SK-N-SH treated with all-trans-retinoic acid at 6 μM for 48 hours (cell line): Measurements from ENCODE around the gene TEKT5.

Source experiments
- ATAC-seq: fragments of 200-7000 bp; cut with Tn5 transposase; 3 replicates; pipeline ENCODE4 v1.9.1; 2020; ENCODE audit warnings: mild to moderate bottlenecking, moderate library complexity
- ARNTL ChIP-seq: fragments of 450-650 bp; formaldehyde crosslinking; IDR thresholded peaks from 2 replicates; pipeline ENCODE4 v1.5.0; 2020; ENCODE audit warnings: low read depth, mild to moderate bottlenecking, moderate library complexity, borderline replicate concordance
- BACH2 ChIP-seq: fragments of 250-450 bp; sonication (Bioruptor Pico); IDR thresholded peaks from 2 replicates; pipeline ENCODE4 v1.9.0; 2021; ENCODE audit warnings: mild to moderate bottlenecking, borderline replicate concordance
- CREB5 ChIP-seq: fragments of 250-450 bp; sonication (Bioruptor Pico); IDR thresholded peaks from 2 replicates; pipeline ENCODE4 v1.5.1; 2020; ENCODE audit warnings: low read depth, mild to moderate bottlenecking, moderate library complexity
- CSDC2 ChIP-seq: fragments of 250-450 bp; sonication (Bioruptor Pico); IDR thresholded peaks from 2 replicates; pipeline ENCODE4 v1.5.0; 2020; ENCODE audit warnings: mild to moderate bottlenecking, moderate library complexity
- CSRNP3 ChIP-seq: fragments of 250-450 bp; sonication (Bioruptor Pico); IDR thresholded peaks from 2 replicates; pipeline ENCODE4 v1.5.1; 2021; ENCODE audit warnings: mild to moderate bottlenecking, moderate library complexity
- ESRRG ChIP-seq: fragments of 250-450 bp; sonication (Bioruptor Pico); IDR thresholded peaks from 2 replicates; pipeline ENCODE4 v1.6.1; 2021; ENCODE audit warnings: mild to moderate bottlenecking
- GLIS3 ChIP-seq: fragments of 250-450 bp; sonication (Bioruptor Pico); IDR thresholded peaks from 2 replicates; pipeline ENCODE4 v1.5.0; 2020; ENCODE audit warnings: mild to moderate bottlenecking, moderate library complexity
- ISL1 ChIP-seq: fragments of 250-450 bp; sonication (Bioruptor Pico); IDR thresholded peaks from 2 replicates; pipeline ENCODE4 v2.1.2; 2022; ENCODE audit warnings: mild to moderate bottlenecking, moderate library complexity
- OSR1 ChIP-seq: fragments of 250-450 bp; sonication (Bioruptor Pico); IDR thresholded peaks from 2 replicates; pipeline ENCODE4 v1.8.0; 2022; ENCODE audit warnings: moderate library complexity, mild to moderate bottlenecking, inconsistent platforms
- PATZ1 ChIP-seq: fragments of 250-450 bp; sonication (Bioruptor Pico); IDR thresholded peaks from 2 replicates; pipeline ENCODE4 v1.8.0; 2020; ENCODE audit warnings: mild to moderate bottlenecking, moderate library complexity, borderline replicate concordance
- POU6F1 ChIP-seq: fragments of 250-450 bp; sonication (Bioruptor Pico); IDR thresholded peaks from 2 replicates; pipeline ENCODE4 v1.8.0; 2021; ENCODE audit warnings: low read depth, mild to moderate bottlenecking, moderate library complexity, borderline replicate concordance
- PPARA ChIP-seq: fragments of 250-450 bp; sonication (Bioruptor Pico); IDR thresholded peaks from 2 replicates; pipeline ENCODE4 v1.5.0; 2020; ENCODE audit warnings: mild to moderate bottlenecking, borderline replicate concordance
- RARB ChIP-seq: fragments of 250-450 bp; sonication (Bioruptor Pico); IDR thresholded peaks from 2 replicates; pipeline ENCODE4 v1.8.0; 2021; ENCODE audit warnings: mild to moderate bottlenecking, moderate library complexity
- SNAI2 ChIP-seq: fragments of 250-450 bp; sonication (Bioruptor Pico); IDR thresholded peaks from 2 replicates; pipeline ENCODE4 v1.5.0; 2020; ENCODE audit warnings: mild to moderate bottlenecking, moderate library complexity
- TCF4 ChIP-seq: fragments of 250-450 bp; sonication (Bioruptor Pico); IDR thresholded peaks from 2 replicates; pipeline ENCODE4 v1.8.0; 2021; ENCODE audit warnings: mild to moderate bottlenecking, moderate library complexity, borderline replicate concordance
- TOX ChIP-seq: fragments of 250-450 bp; sonication (Bioruptor Pico); IDR thresholded peaks from 2 replicates; pipeline ENCODE4 v1.8.0; 2021; ENCODE audit warnings: mild to moderate bottlenecking, moderate library complexity, borderline replicate concordance
- TSHZ2 ChIP-seq: fragments of 250-450 bp; sonication (Bioruptor Pico); IDR thresholded peaks from 2 replicates; pipeline ENCODE4 v1.5.0; 2020; ENCODE audit warnings: mild to moderate bottlenecking, moderate library complexity
- ZC3H10 ChIP-seq: fragments of 250-450 bp; sonication (Bioruptor Pico); IDR thresholded peaks from 2 replicates; pipeline ENCODE4 v1.5.1; 2021; ENCODE audit warnings: mild to moderate bottlenecking, moderate library complexity
- ZFP30 ChIP-seq: fragments of 450-650 bp; formaldehyde crosslinking; IDR thresholded peaks from 2 replicates; pipeline ENCODE4 v1.5.0; 2022; ENCODE audit warnings: mild to moderate bottlenecking, moderate library complexity
- ZNF565 ChIP-seq: fragments of 450-650 bp; formaldehyde crosslinking; conservative IDR thresholded peaks from 2 replicates; pipeline ENCODE4 v1.5.0; 2020; ENCODE audit warnings: low read depth, mild to moderate bottlenecking, moderate library complexity
- ZNF70 ChIP-seq: fragments of 450-650 bp; formaldehyde crosslinking; IDR thresholded peaks from 2 replicates; pipeline ENCODE4 v1.5.0; 2020; ENCODE audit warnings: mild to moderate bottlenecking, moderate library complexity
- ZNF8 ChIP-seq: fragments of 450-650 bp; formaldehyde crosslinking; IDR thresholded peaks from 2 replicates; pipeline ENCODE4 v1.5.0; 2020; ENCODE audit warnings: mild to moderate bottlenecking, moderate library complexity

Gene TEKT5

GRCh38 chr16:10694306-10694705 lies 424 bp downstream of the TEKT5 start:
- no peak for ATAC-seq
- TF ChIP-seq ZC3H10: no peak
- no peak for TF ChIP-seq ZFP30
- no peak for TF ChIP-seq BACH2
- no peak for TF ChIP-seq GLIS3 (CRISPR knock-in tag)
- TF ChIP-seq PPARA: no peak
- TF ChIP-seq ESRRG (CRISPR knock-in tag): no peak
- TF ChIP-seq ZNF8 (CRISPR knock-in tag): no peak
- TF ChIP-seq TSHZ2 (CRISPR knock-in tag): no peak
- no peak for TF ChIP-seq PATZ1 (CRISPR knock-in tag)
- TF ChIP-seq TOX (CRISPR knock-in tag): no peak
- no peak for TF ChIP-seq CSDC2
- TF ChIP-seq ARNTL: no peak
- no peak for TF ChIP-seq POU6F1
- no peak for TF ChIP-seq OSR1 (CRISPR knock-in tag)
- no peak for TF ChIP-seq TCF4 (CRISPR knock-in tag)
- no peak for TF ChIP-seq CREB5 (CRISPR knock-in tag)
- TF ChIP-seq SNAI2: no peak
- TF ChIP-seq ZNF70: no peak
- TF ChIP-seq ZNF565 (CRISPR knock-in tag): no peak
- TF ChIP-seq, all 23 proteins: peak for 0

GRCh38 chr16:10693889-10694288 lies 841 bp downstream of the TEKT5 start:
- TF ChIP-seq ARNTL (no peak), RARB (CRISPR knock-in tag) (no peak), ZNF8 (CRISPR knock-in tag) (no peak), ZNF70 (no peak), ZFP30 (no peak), GLIS3 (CRISPR knock-in tag) (no peak), CREB5 (CRISPR knock-in tag) (no peak), ISL1 (CRISPR knock-in tag) (no peak), PPARA (no peak), SNAI2 (no peak), POU6F1 (no peak), BACH2 (no peak), OSR1 (CRISPR knock-in tag) (no peak), TOX (CRISPR knock-in tag) (no peak), TCF4 (CRISPR knock-in tag) (no peak), ZNF565 (CRISPR knock-in tag) (no peak), ESRRG (CRISPR knock-in tag) (no peak), CSDC2 (no peak), CSRNP3 (CRISPR knock-in tag) (no peak)
- no peak for ATAC-seq
